NCI-H748 (cell line): Measurements from ENCODE around the gene GABRG2.

ENCODE experiments used
- DNase-seq: peaks from one replicate; lab custom pipeline; 2025; ENCODE audit not compliant: unreplicated experiment; lab: John Stamatoyannopoulos, UW

GABRG2 gene

DNA sequence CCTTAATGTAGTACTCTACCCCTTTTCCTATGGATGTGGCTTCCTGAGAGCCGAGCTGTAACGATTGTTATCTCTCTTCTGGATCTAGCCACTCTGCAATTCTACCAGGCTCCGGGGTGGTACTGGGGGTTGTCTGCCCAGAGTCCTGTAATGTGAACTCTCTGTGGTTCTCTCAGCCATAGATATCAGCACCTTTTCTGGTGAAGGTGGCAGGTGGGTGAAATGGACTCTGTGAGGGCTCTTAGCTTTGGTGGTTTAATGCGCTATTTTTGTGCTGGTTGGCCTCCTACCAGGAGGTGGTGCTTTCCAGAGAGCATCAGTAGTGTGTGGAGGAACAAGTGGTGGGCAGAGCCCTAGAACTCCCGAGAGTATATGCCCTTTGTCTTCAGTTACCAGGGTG lies 122.1 kb downstream of the GABRG2 start:
- DNase-seq = no peak

DNA sequence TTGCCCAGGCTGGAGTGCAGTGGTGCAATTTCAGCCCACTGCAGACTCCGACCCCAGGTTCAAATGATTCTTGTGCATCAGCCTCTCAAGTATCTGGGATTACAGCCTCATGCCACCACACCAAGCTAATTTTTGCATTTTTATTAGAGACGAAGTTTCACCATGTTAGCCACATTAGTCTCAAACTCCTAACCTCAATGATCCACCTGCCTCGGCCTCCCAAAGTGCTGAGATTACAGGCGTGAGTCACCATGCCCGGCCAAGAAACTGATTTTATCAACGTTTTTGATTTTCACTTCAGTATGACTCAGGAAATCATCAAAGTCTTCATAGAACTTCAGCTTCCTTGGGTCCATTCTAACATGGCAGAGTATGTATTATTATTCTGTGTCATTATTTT lies 125.4 kb downstream of the GABRG2 start:
- DNase-seq = no peak

DNA sequence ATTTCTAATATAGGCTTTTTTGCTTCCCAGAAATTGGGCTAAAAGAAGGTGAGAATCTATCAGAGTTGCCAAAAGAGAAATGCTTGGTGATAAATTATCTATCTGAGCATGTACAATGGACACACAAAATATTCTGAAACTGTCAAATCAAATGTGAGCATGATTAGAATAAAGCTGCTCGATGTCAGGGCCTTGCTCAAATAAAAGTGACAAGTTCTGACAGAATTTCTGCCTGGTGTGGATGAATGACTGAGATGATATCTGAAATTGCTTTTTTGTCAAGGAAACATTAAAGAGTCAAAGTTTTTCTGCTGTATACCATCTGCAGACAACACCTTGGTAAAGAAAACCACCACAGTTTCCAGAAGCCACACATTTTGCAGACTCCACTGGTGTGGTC lies 128.8 kb downstream of the GABRG2 start:
- no peak for DNase-seq

DNA sequence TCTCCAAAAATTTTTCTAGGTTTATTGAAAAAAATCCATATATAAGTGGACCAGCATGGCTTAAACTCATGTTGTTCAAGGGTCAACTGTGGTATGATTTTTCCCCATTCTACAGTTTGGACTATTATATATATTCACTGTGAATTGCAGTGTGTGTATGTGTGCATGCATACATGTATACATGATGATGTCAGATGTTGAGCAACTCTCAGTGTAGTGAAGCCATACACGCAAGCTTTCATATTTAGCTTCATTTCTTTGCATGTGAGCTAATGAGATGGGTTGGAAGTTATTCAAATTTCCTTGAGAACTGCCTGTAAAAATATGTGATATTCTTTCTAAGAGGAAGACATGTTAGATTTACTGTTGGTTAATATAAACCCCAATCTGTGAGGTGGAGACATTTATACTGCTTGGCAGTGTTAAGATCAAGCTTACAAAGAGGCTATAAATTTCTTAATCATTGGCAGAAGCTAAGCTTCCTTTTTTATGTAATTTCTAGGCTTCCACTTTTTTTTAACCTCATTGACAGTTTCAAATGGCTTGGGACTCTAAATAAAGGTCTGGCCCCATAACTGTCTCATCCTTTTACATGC lies 134.8 kb downstream of the GABRG2 start:
- DNase-seq = no peak
